HG02981 (cell line): ENCODE results near the gene ADRM1.

Source experiments
- ATAC-seq: cut with Tn5 transposase; IDR thresholded peaks from one replicate; pipeline ENCODE4 v1.9.1; 2021; ENCODE audit warnings: mild to moderate bottlenecking, moderate library complexity; ENCODE audit not compliant: unreplicated experiment

The ADRM1 gene

GRCh38 chr20:62277253-62277652, 25.5 kb upstream of the ADRM1 start:
- no peak for ATAC-seq

DNA sequence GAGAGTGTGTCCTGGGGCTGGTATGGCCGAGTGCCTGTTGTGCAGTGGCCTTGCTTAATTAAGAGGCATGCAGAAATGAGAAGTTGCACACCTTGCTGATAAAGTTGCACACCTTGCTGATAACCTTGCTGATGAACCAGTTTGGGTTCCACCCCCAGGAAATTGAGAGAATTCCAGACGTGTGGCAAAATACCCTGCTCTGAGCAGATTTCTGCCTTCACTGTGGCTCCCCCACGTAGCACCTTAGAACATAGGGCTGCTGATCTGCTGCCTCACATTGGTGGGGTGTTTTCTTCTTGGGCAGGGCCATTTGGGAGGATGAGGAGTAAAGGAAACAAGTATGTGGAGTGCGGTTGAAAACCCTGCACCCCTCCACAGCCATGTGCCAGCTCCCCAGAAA, 22.5 kb upstream of the ADRM1 start:
- ATAC-seq = no peak

DNA sequence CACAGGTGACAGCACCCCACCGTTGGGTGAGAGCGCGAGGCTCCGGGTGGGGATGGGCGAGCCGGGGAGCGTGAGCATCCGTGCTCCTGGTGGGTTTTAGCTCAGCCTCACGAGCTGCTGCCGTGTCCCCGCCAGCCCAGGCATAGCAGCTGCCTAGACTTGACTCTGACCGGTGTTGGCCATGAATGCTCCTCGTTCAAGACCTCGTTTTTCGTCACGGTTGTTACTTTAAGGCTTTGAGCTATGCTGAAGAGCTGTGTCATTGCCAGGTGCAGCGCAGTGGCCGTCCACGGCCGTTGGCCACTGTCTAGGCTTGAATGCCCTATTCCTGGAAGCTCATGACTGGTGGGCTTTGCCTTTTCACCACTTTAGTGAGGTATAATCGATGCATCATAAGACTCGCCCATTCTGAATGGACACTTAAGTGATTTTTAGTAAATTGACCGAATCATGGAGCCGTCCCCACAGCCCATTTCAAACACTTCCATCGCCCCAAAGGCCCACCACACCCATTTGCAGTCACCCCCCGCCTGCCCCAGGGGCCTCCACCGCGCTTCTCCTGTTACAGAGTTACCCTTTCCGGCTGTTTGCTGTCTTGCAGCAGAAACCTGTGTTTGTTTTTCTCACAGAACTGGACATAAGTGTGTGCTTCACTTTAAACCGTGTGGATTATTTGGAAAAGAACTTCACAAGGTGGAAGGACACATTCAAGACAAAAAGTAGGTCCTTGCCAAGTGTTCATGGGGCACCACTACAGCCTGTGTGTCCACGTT, 21.4 kb upstream of the ADRM1 start:
- no peak for ATAC-seq

GRCh38 chr20:62282103-62282502, 20.7 kb upstream of the ADRM1 start:
- no peak for ATAC-seq

DNA sequence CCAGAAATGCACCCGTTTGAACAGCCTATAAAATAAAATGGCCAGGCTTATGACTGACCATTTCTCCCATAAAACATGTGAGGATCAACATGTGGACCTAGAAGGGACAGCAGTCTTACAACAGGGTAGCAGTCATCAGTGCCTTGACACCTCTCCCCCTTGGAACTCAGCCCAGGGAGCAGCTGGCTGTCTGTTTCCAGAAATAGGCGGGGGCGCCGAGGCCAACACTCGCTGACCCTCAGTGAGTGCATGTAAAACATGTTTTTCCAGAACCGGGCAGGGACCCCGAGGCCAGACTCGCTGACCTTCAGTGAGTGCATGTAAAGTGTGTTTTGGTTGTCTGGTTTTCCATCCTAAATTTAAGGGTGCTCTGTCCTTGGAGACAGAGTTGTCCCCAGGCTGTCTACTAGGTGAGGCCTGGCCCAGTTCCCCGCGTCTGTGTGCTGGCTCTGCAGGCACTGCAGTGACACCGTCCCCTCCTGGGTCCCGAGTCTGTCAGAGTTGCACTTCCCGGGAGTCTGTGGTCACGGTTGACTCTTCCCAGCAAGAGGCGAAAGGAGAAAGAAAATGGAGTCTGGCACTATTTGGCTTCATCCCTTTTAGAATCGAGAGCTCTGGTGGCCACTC, 19.8 kb upstream of the ADRM1 start:
- no peak for ATAC-seq

DNA sequence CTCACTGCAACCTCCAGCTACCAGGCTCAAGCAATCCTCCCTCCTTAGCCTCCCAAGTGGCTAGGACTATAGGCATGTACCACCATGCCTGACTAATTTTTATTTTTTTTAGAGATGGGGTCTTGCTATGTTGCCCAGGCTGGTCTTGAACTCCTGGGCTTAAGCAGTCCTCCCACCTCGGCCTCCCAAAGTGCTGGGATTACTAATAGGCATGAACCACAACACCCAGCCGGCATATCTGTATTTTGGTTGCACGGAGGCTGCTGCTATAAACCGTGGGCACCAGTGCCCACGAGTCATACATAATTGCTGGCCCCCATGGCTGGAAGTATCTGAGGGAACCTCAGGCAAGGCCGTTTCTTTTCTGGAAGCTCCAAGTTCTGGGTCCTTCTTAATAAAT, 18.3 kb upstream of the ADRM1 start:
- no peak for ATAC-seq

- ATAC-seq = no peak
Observed at GRCh38 chr20:62285151-62285550, 17.6 kb upstream of the ADRM1 start.

DNA sequence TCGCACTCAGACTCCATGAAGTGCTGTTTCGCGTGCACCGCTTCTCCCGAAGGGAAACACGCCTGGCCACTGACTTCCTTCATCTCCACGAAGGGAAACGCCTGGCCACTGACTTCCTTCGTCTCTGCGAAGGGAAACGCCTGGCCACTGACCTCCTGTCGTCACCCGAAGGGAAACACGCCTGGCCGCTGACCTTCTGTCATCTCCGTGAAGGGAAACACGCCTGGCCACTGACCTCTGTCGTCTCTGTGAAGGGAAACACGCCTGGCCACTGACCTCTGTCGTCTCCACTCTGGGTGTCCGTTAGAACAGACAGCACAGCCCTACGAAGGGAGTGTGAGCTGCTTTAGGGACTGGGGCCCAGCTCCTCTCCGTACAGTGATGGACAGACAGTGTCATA, 17.1 kb upstream of the ADRM1 start:
- ATAC-seq = no peak

- no peak for ATAC-seq
Observed at GRCh38 chr20:62286493-62287064, 16.2 kb upstream of the ADRM1 start.

DNA sequence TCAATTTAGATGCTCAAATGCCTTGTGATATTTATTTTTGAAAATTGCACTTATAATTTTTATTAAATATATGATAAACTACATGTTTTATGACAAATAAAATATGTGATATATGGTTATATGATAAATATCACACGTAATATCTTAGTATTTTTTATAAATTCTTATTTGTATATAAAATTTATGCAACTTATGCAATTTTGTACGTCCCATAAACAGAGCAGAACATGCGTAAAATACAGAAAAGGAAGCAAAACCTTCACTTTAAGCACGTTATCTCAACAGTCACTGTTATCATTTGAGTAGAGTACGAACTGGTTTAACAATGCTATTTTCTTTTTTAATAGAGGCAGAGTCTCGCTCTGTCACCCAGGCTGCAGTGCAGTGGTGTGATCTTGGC, 15.7 kb upstream of the ADRM1 start:
- ATAC-seq = no peak

DNA sequence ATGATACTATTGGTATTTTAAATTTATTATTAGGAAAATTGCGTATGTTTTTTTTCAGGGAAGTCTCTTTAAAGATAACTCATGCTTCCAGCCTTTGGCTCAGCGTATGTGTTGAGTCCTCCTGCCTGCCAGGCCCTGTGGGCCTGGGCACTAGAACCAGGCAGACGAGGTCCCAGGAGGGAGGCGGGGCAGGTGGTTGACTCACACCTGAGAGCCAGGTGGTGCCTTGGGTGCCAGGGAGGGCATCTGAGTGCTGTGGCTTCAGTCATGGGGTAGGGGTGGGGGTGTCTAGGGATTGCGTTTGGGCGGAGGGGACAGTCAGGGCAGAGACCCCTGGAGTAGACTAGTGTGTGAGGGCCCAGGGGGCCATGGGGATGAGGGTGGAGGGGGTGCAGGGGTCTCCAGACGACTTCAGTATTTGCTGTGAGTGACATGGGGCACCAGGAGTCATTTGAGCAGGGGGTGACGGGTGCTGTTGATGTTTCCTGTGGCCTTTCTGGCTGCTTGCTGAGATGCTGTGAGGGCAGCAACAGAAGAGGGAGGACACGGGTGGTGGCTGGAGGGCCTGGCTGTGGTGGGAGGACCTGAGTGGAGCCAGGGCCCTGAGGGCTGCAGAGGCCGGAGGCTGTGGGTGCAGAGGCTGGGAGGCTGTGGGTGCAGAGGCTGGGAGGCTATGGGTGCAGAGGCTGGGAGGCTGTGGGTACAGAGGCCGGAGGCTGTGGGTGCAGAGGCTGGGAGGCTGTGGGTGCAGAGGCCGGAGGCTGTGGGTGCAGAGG, 14.8 kb upstream of the ADRM1 start:
- ATAC-seq = no peak

DNA sequence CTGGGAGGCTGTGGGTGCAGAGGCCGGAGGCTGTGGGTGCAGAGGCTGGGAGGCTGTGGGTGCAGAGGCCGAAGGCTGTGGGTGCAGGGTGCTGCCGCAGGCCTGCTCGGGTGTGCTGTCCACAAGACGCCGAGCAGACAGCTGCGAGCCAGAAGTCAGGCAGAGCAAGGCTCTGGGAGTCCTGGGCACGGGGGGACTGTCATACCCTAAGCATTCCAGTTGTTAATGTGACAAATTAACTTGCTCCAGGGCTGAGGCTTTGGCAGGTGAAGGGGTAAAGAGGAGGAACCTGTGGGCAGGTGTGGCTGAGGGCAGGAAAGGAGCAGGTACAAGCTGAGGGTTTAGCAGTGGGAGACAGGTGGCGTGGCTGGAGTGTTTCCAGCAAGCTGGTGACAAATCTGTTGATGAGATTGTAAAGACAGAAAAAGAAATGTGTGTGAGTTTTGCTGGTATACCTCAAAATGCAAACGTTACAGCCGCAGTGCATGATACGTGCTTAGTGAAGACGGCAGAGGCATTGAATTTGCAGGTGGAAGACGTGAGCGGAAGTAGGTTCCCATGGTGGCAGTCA, 14.2 kb upstream of the ADRM1 start:
- no peak for ATAC-seq

- ATAC-seq = no peak
Observed at GRCh38 chr20:62289131-62289530, 13.7 kb upstream of the ADRM1 start.

- no peak for ATAC-seq
Observed at GRCh38 chr20:62289898-62290297, 12.9 kb upstream of the ADRM1 start.

- ATAC-seq = no peak
Observed at GRCh38 chr20:62291251-62292066, 11.3 kb upstream of the ADRM1 start.

- ATAC-seq = no peak
Observed at GRCh38 chr20:62292108-62292507, 10.7 kb upstream of the ADRM1 start.

DNA sequence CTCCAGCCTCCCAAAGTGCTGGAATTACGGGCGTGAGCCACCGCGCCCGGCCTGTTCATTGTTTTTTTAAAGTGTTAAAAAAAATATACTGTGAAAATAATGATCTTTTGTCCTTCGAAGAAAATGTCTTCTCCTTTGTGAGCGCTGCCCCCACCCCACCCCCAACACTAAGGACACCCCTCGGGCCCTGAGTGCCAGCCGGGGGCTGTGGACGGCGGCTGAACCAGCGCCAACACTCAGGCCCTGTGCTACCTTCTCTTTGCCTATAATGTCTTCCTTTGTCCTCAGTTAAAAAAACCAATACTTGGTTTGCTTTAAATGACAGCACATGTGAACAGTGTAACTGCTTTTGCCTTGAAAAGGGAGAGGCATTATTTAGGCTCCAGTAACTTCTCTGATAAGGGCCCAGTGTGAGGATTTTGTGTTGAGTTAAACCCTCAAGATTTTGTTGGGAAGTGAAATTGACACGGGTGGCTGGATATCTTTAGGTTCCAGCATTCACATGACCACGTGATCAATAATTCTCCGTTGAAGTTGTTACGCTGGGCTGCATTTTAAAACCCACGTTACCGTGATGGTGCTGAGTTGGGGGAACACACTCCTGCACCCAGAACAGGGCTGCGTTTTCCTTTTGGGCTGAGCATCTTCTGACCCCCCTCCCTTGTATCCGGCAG, 9.5 kb upstream of the ADRM1 start:
- ATAC-seq = no peak

GRCh38 chr20:62293946-62294345, 8.9 kb upstream of the ADRM1 start:
- no peak for ATAC-seq

DNA sequence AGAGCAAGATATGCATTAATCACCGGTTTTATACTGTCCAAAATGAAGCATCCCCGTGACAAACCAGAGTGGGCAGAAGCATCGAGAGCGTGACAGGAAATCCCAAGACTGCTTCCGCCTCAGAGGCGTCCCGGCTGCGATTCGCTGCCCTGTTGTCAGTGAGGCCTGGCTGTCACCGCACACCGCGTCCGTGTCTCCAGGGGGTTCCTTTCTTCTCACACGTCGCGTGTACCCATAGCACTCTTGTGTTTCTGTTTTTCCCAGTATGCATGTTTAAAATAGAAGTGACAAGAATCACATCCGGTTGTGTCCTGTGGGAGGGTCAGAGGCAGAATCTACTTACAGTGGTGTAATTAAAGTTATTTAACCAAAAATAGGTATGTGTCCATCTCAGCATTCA, 8.3 kb upstream of the ADRM1 start:
- no peak for ATAC-seq
